Dendritic cell treated with granulocyte-macrophage colony-stimulating factor and Interleukin-4, amounts not matched to agents 40 ng/mL and 50 ng/mL, for 4 days (primary cell): ENCODE data around the gene RAD51B.
"Not testable (repeated sequence)": the region's sequence is repeated elsewhere in the genome, so short reads cannot be mapped to it uniquely, and the experiment has no call there.

Experiments
- H3K27ac Mint-ChIP-seq: one replicate; pipeline ENCODE4 v1.8.0; 2022; ENCODE audit warnings: mild to moderate bottlenecking, mixed read lengths
- H3K27me3 Mint-ChIP-seq: one replicate; pipeline ENCODE4 v1.8.0; 2022; ENCODE audit warnings: mild to moderate bottlenecking, mixed read lengths
- H3K36me3 Mint-ChIP-seq: one replicate; pipeline ENCODE4 v1.8.0; 2022; ENCODE audit warnings: low read depth, mixed read lengths
- H3K4me1 Mint-ChIP-seq: one replicate; pipeline ENCODE4 v1.8.0; 2022; ENCODE audit warnings: low read depth, mixed read lengths
- H3K4me3 Mint-ChIP-seq: one replicate; pipeline ENCODE4 v1.8.0; 2022; ENCODE audit warnings: mild to moderate bottlenecking, moderate library complexity, mixed read lengths
- H3K9me3 Mint-ChIP-seq: one replicate; pipeline ENCODE4 v1.8.0; 2022; ENCODE audit warnings: mixed read lengths
- intact Hi-C: fragments of 100-400 bp; cut with micrococcal nuclease; formaldehyde crosslinking; loops from one replicate; pipeline ENCODE4 v1.15.0; 2022

Gene RAD51B

GRCh38 chr14:68293404-68293803 lies 473.8 kb downstream of the RAD51B start:
- no peaks in the 10 kb centered on the region for H3K9me3 Mint-ChIP-seq
- H3K27me3 Mint-ChIP-seq = no peaks in the 10 kb centered on the region
- peak overlapping the region; percentile 84 for H3K27ac Mint-ChIP-seq
- H3K36me3 Mint-ChIP-seq = no peaks in the 10 kb centered on the region
- peaks cover 43% of the 10 kb centered on the region for H3K4me1 Mint-ChIP-seq
- H3K4me3 Mint-ChIP-seq = no peak overlapping the region
- intact Hi-C loops = no loop called here

GRCh38 chr14:68295316-68295816 lies 475.8 kb downstream of the RAD51B start:
- H3K4me3 Mint-ChIP-seq = no peak overlapping the region
- H3K27me3 Mint-ChIP-seq = no peaks in the 10 kb centered on the region
- H3K27ac Mint-ChIP-seq = no peak overlapping the region
- intact Hi-C loops = no loop called here
- no peaks in the 10 kb centered on the region for H3K36me3 Mint-ChIP-seq
- H3K4me1 Mint-ChIP-seq = peaks cover 47% of the 10 kb centered on the region
- no peaks in the 10 kb centered on the region for H3K9me3 Mint-ChIP-seq

- Mint-ChIP-seq H3K9me3 (peaks cover 3% of the 10 kb centered on the region), H3K4me3 (no peak overlapping the region), H3K4me1 (peaks cover 43% of the 10 kb centered on the region)
Measured at GRCh38 chr14:68297039-68297438, 477.5 kb downstream of the RAD51B start.

GRCh38 chr14:68297876-68298468 lies 478.4 kb downstream of the RAD51B start:
- peaks cover 33% of the 10 kb centered on the region for H3K4me1 Mint-ChIP-seq
- peaks cover 12% of the 10 kb centered on the region for H3K36me3 Mint-ChIP-seq
- no peak overlapping the region for H3K4me3 Mint-ChIP-seq
- H3K27ac Mint-ChIP-seq = peak overlapping the region; percentile 73
- H3K27me3 Mint-ChIP-seq = no peaks in the 10 kb centered on the region
- intact Hi-C loops = no loop called here
- H3K9me3 Mint-ChIP-seq = peaks cover 13% of the 10 kb centered on the region

More at GRCh38 chr14:68297039-68297438, 477.5 kb downstream of the RAD51B start:
- H3K36me3 Mint-ChIP-seq = peaks cover 3% of the 10 kb centered on the region
- no peaks in the 10 kb centered on the region for H3K27me3 Mint-ChIP-seq
- no peak overlapping the region for H3K27ac Mint-ChIP-seq
- intact Hi-C loops = no loop called here

- no peak overlapping the region for H3K4me3 Mint-ChIP-seq
- H3K4me1 Mint-ChIP-seq = peaks cover 16% of the 10 kb centered on the region
- H3K9me3 Mint-ChIP-seq = peaks cover 16% of the 10 kb centered on the region
- H3K27ac Mint-ChIP-seq = no peak overlapping the region
- H3K36me3 Mint-ChIP-seq = peaks cover 14% of the 10 kb centered on the region
- intact Hi-C loops = no loop called here
- H3K27me3 Mint-ChIP-seq = no peaks in the 10 kb centered on the region
Measured at GRCh38 chr14:68300608-68301007, 481.0 kb downstream of the RAD51B start.

- intact Hi-C loops = no loop called here
- H3K27me3 Mint-ChIP-seq = no peaks in the 10 kb centered on the region
- peaks cover 16% of the 10 kb centered on the region for H3K9me3 Mint-ChIP-seq
- H3K27ac Mint-ChIP-seq = no peak overlapping the region
- peaks cover 14% of the 10 kb centered on the region for H3K36me3 Mint-ChIP-seq
- peaks cover 16% of the 10 kb centered on the region for H3K4me1 Mint-ChIP-seq
- H3K4me3 Mint-ChIP-seq = no peak overlapping the region
Measured at GRCh38 chr14:68301219-68301618, 481.6 kb downstream of the RAD51B start.

GRCh38 chr14:68302938-68303337 lies 483.4 kb downstream of the RAD51B start:
- H3K4me3 Mint-ChIP-seq, H3K27me3 Mint-ChIP-seq, intact Hi-C loops, H3K27ac Mint-ChIP-seq: not testable (repeated sequence)
- H3K4me1 Mint-ChIP-seq = peaks cover 18% of the 10 kb centered on the region
- H3K9me3 Mint-ChIP-seq = peaks cover 16% of the 10 kb centered on the region
- H3K36me3 Mint-ChIP-seq = peaks cover 14% of the 10 kb centered on the region

GRCh38 chr14:68305738-68306137 lies 486.2 kb downstream of the RAD51B start:
- Mint-ChIP-seq H3K4me1 (peaks cover 25% of the 10 kb centered on the region), H3K27me3 (no peaks in the 10 kb centered on the region), H3K36me3 (peaks cover 14% of the 10 kb centered on the region), H3K9me3 (peaks cover 16% of the 10 kb centered on the region), H3K27ac (no peak overlapping the region), H3K4me3 (no peak overlapping the region)
- intact Hi-C loops = no loop called here

GRCh38 chr14:68306265-68306933 lies 486.8 kb downstream of the RAD51B start:
- no peak overlapping the region for H3K4me3 Mint-ChIP-seq
- H3K27ac Mint-ChIP-seq = no peak overlapping the region
- H3K27me3 Mint-ChIP-seq = no peaks in the 10 kb centered on the region
- peaks cover 16% of the 10 kb centered on the region for H3K9me3 Mint-ChIP-seq
- intact Hi-C loops = no loop called here
- peaks cover 14% of the 10 kb centered on the region for H3K36me3 Mint-ChIP-seq
- H3K4me1 Mint-ChIP-seq = peaks cover 25% of the 10 kb centered on the region

- Mint-ChIP-seq H3K27ac (no peak overlapping the region), H3K4me3 (no peak overlapping the region), H3K9me3 (peaks cover 11% of the 10 kb centered on the region), H3K27me3 (no peaks in the 10 kb centered on the region), H3K4me1 (peaks cover 25% of the 10 kb centered on the region), H3K36me3 (peaks cover 10% of the 10 kb centered on the region)
- intact Hi-C loops = no loop called here
Measured at GRCh38 chr14:68306934-68307789, 487.6 kb downstream of the RAD51B start.

GRCh38 chr14:68307790-68308168 lies 488.2 kb downstream of the RAD51B start:
- intact Hi-C loops = no loop called here
- Mint-ChIP-seq H3K27ac (no peak overlapping the region), H3K27me3 (no peaks in the 10 kb centered on the region), H3K36me3 (peaks cover 4% of the 10 kb centered on the region), H3K9me3 (peaks cover 5% of the 10 kb centered on the region), H3K4me1 (peaks cover 25% of the 10 kb centered on the region), H3K4me3 (no peak overlapping the region)

- intact Hi-C loops = no loop called here
- Mint-ChIP-seq H3K27me3 (no peaks in the 10 kb centered on the region), H3K4me3 (no peak overlapping the region), H3K4me1 (peaks cover 35% of the 10 kb centered on the region), H3K27ac (peak overlapping the region; percentile 82), H3K36me3 (no peaks in the 10 kb centered on the region), H3K9me3 (no peaks in the 10 kb centered on the region)
Measured at GRCh38 chr14:68308726-68309520, 489.3 kb downstream of the RAD51B start.

- intact Hi-C loops = loop anchor here (2.0 kb wide), 1 partner anchor 51 kb away; no protein-coding TSS in a partner anchor
- peaks cover 40% of the 10 kb centered on the region for H3K4me1 Mint-ChIP-seq
- no peaks in the 10 kb centered on the region for H3K9me3 Mint-ChIP-seq
- H3K27ac Mint-ChIP-seq = peak overlapping the region; percentile 82
- no peak overlapping the region for H3K4me3 Mint-ChIP-seq
- no peaks in the 10 kb centered on the region for H3K36me3 Mint-ChIP-seq
- no peaks in the 10 kb centered on the region for H3K27me3 Mint-ChIP-seq
Measured at GRCh38 chr14:68309616-68310015, 490.0 kb downstream of the RAD51B start.
